Lower leg skin (tissue), 4 donors: Measurements from ENCODE around the gene PCDHGB7. TPM values are rescaled to one million over a fixed set of nuclear protein-coding genes. Genes with fewer than 3 reads are reported as not detected.

Source experiments
- DNase-seq, 2 donors: peaks; one replicate each; pipeline ENCODE4 v3.0.0-alpha.2; 2019; ENCODE audit warnings: low spot score in 2 of 2
- H3K4me3 ChIP-seq: fragments of 200-600 bp; sonication (generic); 2 replicates; pipeline ENCODE4 v1.5.1; 2017; ENCODE audit warnings: mild to moderate bottlenecking, low read depth; ENCODE audit not compliant: poor library complexity, severe bottlenecking
- POLR2A ChIP-seq, 2 donors: fragments of 450-650 bp; IDR thresholded peaks; one replicate each; pipeline ENCODE4 v1.6.1; 2016 to 2017; ENCODE audit warnings: antibody characterized with exemption in 2 of 2, mild to moderate bottlenecking in 1 of 2, moderate library complexity in 1 of 2
- WGBS, 2 donors: methylation state at CpG; one replicate each; pipeline ENCODE4 v1.1.5; 2018; 5-methylcytosine and 5-hydroxymethylcytosine counted together
- intact Hi-C: fragments of 100-400 bp; cut with DNase I; formaldehyde crosslinking; loops from one replicate; pipeline ENCODE4 v1.15.0; 2023; ENCODE audit warnings: low total_unique reads
- total RNA-seq, 4 donors: library from RNA; depleted of rRNA; stranded (reverse); fragments of >200 nt; gene quantifications; one replicate each; pipeline ENCODE4 v1.1.0, GENCODE V29; 2016
- TF ChIP-seq, protein P1 (sequence below), 3 donors: fragments of 450-650 bp; IDR thresholded peaks; one replicate each; pipeline ENCODE4 v1.5.1; 2016; ENCODE audit warnings: antibody characterized with exemption in 3 of 3, mild to moderate bottlenecking in 3 of 3, moderate library complexity in 2 of 3

The PCDHGB7 gene
- total RNA-seq, 4 donors from 2014 or later: 8.0 to 11.3 (median 10.1) TPM

DNA sequence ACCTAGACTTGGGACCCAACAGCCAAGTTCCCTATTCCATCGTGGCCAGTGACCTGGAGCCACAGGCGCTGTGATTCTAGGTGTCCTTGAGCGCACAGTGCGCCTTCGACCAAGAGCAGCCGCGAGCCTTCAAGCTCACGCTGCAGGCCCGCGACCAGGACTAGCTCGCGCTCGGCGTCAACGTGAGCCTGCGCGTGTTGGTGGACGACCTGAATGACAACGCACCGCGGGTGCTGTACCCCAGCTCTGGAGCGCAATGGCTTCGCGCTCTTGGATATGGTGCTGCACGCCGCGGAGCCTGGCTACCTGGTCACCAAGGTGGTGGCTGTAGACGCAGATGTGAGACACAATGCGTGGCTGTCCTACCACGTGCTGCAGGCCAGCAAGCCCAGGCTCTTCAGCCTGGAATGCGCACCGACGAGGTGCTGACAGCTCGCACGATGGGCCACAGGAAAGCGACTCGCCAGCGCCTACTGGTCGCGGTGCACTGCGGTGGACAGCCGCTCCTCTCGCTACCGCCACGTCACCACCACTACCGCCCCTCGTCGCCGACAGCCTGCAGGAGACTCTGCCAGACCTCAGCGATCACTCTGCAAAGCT is 24.2 kb downstream of the PCDHGB7 start:
- DNase-seq: no peak
- H3K4me3 ChIP-seq: no peak overlapping the region
- TF ChIP-seq POLR2A (IDR thresholded peaks at IDR 0.05): no peak
- TF ChIP-seq, protein P1, sequence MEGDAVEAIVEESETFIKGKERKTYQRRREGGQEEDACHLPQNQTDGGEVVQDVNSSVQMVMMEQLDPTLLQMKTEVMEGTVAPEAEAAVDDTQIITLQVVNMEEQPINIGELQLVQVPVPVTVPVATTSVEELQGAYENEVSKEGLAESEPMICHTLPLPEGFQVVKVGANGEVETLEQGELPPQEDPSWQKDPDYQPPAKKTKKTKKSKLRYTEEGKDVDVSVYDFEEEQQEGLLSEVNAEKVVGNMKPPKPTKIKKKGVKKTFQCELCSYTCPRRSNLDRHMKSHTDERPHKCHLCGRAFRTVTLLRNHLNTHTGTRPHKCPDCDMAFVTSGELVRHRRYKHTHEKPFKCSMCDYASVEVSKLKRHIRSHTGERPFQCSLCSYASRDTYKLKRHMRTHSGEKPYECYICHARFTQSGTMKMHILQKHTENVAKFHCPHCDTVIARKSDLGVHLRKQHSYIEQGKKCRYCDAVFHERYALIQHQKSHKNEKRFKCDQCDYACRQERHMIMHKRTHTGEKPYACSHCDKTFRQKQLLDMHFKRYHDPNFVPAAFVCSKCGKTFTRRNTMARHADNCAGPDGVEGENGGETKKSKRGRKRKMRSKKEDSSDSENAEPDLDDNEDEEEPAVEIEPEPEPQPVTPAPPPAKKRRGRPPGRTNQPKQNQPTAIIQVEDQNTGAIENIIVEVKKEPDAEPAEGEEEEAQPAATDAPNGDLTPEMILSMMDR (IDR thresholded peaks at IDR 0.05): no peak
- intact Hi-C loops: no loop called here
- WGBS, 2 donors: 54% methylated on average over 42 to 50 of the region's 50 CpGs

DNA sequence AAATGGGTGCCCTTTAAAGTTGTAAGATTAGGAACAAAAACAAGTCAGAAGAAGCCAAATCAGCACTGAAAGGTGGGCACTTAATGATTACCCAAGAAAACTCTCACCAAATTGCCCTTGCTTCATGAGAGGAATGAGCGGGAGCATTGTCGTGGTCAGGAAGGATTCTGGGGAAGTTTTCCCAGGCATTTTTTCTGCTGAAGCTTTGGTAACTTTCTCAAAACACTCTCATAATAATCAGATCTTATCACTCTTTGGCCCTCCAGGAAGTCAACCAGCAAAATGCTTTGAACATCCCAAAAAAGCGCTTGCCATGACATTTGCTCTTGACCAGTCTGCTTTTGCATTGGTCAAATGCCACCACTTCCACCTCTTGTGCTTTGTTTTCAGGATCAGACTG is 47.9 kb downstream of the PCDHGB7 start:
- intact Hi-C loops: no loop called here
- WGBS, 2 donors: 97% methylated on average over 3 of the region's 3 CpGs
- DNase-seq: no peak
- H3K4me3 ChIP-seq: no peak overlapping the region
- TF ChIP-seq, protein P1 (IDR thresholded peaks at IDR 0.05): no peak
- no peak for TF ChIP-seq POLR2A (IDR thresholded peaks at IDR 0.05)

Other genes starting within 250 kb of the PCDHGB7 start
- gene PCDHB7, start 245.0 kb upstream of the PCDHGB7 start, total RNA-seq: 1 to 10 TPM in 1 of 4 donors, under 1 TPM in 3; 0.49 to 1.1 (median 0.58) TPM
- gene PCDHB8, start 239.9 kb upstream of the PCDHGB7 start, total RNA-seq: 1 to 10 TPM in 2 of 4 donors, under 1 TPM in 2; 0.10 to 1.2 (median 0.76) TPM
- gene PCDHB16, start 235.3 kb upstream of the PCDHGB7 start, total RNA-seq: 1 to 10 TPM in 3 of 4 donors, under 1 TPM in 1; 0.55 to 3.2 (median 1.9) TPM
- 1 to 10 TPM in 2 of 4 donors, under 1 TPM in 2; 0.38 to 2.2 (median 1.2) TPM for gene PCDHB9, start 230.5 kb upstream of the PCDHGB7 start, total RNA-seq
- gene PCDHB10, start 225.3 kb upstream of the PCDHGB7 start, total RNA-seq: 1 to 10 TPM in 2 of 4 donors, under 1 TPM in 2; 0.19 to 1.5 (median 0.76) TPM
- gene PCDHB11, start 218.1 kb upstream of the PCDHGB7 start, total RNA-seq: 1 to 10 TPM in 3 of 4 donors, under 1 TPM in 1; 0.63 to 1.7 (median 1.4) TPM
- gene PCDHB12, start 209.0 kb upstream of the PCDHGB7 start, total RNA-seq: 1 to 10 TPM in 2 of 4 donors, under 1 TPM in 1, not detected in 1; 0.49 to 3.2 (median 2.3) TPM
- gene PCDHB13, start 203.8 kb upstream of the PCDHGB7 start, total RNA-seq: 1 to 10 TPM; 3.3 to 9.0 (median 5.0) TPM
- gene PCDHB14, start 194.3 kb upstream of the PCDHGB7 start, total RNA-seq: 1 to 10 TPM; 5.4 to 7.5 (median 6.2) TPM
- gene PCDHB15, start 172.3 kb upstream of the PCDHGB7 start, total RNA-seq: 1 to 10 TPM in 3 of 4 donors, under 1 TPM in 1; 0.46 to 2.0 (median 1.4) TPM
- gene SLC25A2, start 113.6 kb upstream of the PCDHGB7 start, total RNA-seq: 1 to 10 TPM in 1 of 4 donors, under 1 TPM in 2, not detected in 1; 0.66 to 5.0 (median 0.67) TPM
- gene TAF7, start 96.9 kb upstream of the PCDHGB7 start, total RNA-seq: 10 to 100 TPM; 46.9 to 76.0 (median 64.9) TPM
- gene PCDHGA1, start 87.2 kb upstream of the PCDHGB7 start, total RNA-seq: under 1 TPM in 3 of 4 donors, not detected in 1; 0.52 to 0.54 (median 0.53) TPM
- 1 to 10 TPM; 1.4 to 5.3 (median 1.9) TPM for gene PCDHGA2, start 78.9 kb upstream of the PCDHGB7 start, total RNA-seq
- gene PCDHGA3, start 73.8 kb upstream of the PCDHGB7 start, total RNA-seq: 1 to 10 TPM; 1.0 to 3.5 (median 2.9) TPM
- 1 to 10 TPM in 3 of 4 donors, under 1 TPM in 1; 0.30 to 1.3 (median 1.1) TPM for gene PCDHGB1, start 67.6 kb upstream of the PCDHGB7 start, total RNA-seq
- 1 to 10 TPM in 3 of 4 donors, under 1 TPM in 1; 0.25 to 4.3 (median 2.4) TPM for gene PCDHGA4, start 62.7 kb upstream of the PCDHGB7 start, total RNA-seq
- 1 to 10 TPM; 2.1 to 4.0 (median 2.6) TPM for gene PCDHGB2, start 57.7 kb upstream of the PCDHGB7 start, total RNA-seq
- 1 to 10 TPM in 3 of 4 donors, under 1 TPM in 1; 0.51 to 3.4 (median 1.6) TPM for gene PCDHGA5, start 53.5 kb upstream of the PCDHGB7 start, total RNA-seq
- gene PCDHGB3, start 47.4 kb upstream of the PCDHGB7 start, total RNA-seq: 1 to 10 TPM; 3.0 to 7.9 (median 4.8) TPM
- gene PCDHGA6, start 43.8 kb upstream of the PCDHGB7 start, total RNA-seq: 1 to 10 TPM; 2.5 to 3.7 (median 3.6) TPM
- gene PCDHGA7, start 34.9 kb upstream of the PCDHGB7 start, total RNA-seq: 1 to 10 TPM; 2.2 to 2.5 (median 2.5) TPM
- 1 to 10 TPM; 5.2 to 8.9 (median 8.4) TPM for gene PCDHGB4, start 30.0 kb upstream of the PCDHGB7 start, total RNA-seq
- gene PCDHGA8, start 25.0 kb upstream of the PCDHGB7 start, total RNA-seq: 1 to 10 TPM in 3 of 4 donors, under 1 TPM in 1; 0.97 to 2.2 (median 1.6) TPM
- gene PCDHGB5, start 19.7 kb upstream of the PCDHGB7 start, total RNA-seq: 10 to 100 TPM; 12.3 to 17.6 (median 14.6) TPM
- gene PCDHGA9, start 14.9 kb upstream of the PCDHGB7 start, total RNA-seq: 1 to 10 TPM; 5.6 to 8.2 (median 6.3) TPM
- gene PCDHGB6, start 9.7 kb upstream of the PCDHGB7 start, total RNA-seq: 1 to 10 TPM; 4.4 to 7.4 (median 6.6) TPM
- 10 to 100 TPM in 1 of 4 donors, 1 to 10 TPM in 3; 6.8 to 11.7 (median 8.3) TPM for gene PCDHGA10, start 4.7 kb upstream of the PCDHGB7 start, total RNA-seq
- 1 to 10 TPM; 3.2 to 6.9 (median 3.7) TPM for gene PCDHGA11, start 3.4 kb downstream of the PCDHGB7 start, total RNA-seq
- 1 to 10 TPM; 3.4 to 9.1 (median 6.3) TPM for gene PCDHGA12, start 12.8 kb downstream of the PCDHGB7 start, total RNA-seq
- 10 to 100 TPM; 45.5 to 80.8 (median 49.7) TPM for gene PCDHGC3, start 58.3 kb downstream of the PCDHGB7 start, total RNA-seq
- gene PCDHGC4, start 67.4 kb downstream of the PCDHGB7 start, total RNA-seq: 10 to 100 TPM in 1 of 4 donors, 1 to 10 TPM in 3; 1.2 to 34.5 (median 2.2) TPM
- gene PCDHGC5, start 71.4 kb downstream of the PCDHGB7 start, total RNA-seq: 1 to 10 TPM; 1.1 to 1.7 (median 1.7) TPM
- 100 to 1,000 TPM in 1 of 4 donors, 10 to 100 TPM in 3; 64.9 to 101 (median 88.7) TPM for gene DIAPH1, start 201.3 kb downstream of the PCDHGB7 start, total RNA-seq
- 10 to 100 TPM; 49.4 to 66.4 (median 52.7) TPM for gene HDAC3, start 219.2 kb downstream of the PCDHGB7 start, total RNA-seq
- gene RELL2, start 219.3 kb downstream of the PCDHGB7 start, total RNA-seq: 10 to 100 TPM in 2 of 4 donors, 1 to 10 TPM in 2; 5.9 to 11.4 (median 9.0) TPM
- gene FCHSD1, start 233.7 kb downstream of the PCDHGB7 start, total RNA-seq: 100 to 1,000 TPM in 2 of 4 donors, 10 to 100 TPM in 2; 72.1 to 136 (median 101) TPM